GM18909 (cell line): ENCODE measurements around the gene KICS2.

Experiments used
- ATAC-seq: cut with Tn5 transposase; IDR thresholded peaks from one replicate; pipeline ENCODE4 v1.9.1; 2021; ENCODE audit warnings: mild to moderate bottlenecking; ENCODE audit not compliant: unreplicated experiment, poor library complexity

The KICS2 gene

DNA sequence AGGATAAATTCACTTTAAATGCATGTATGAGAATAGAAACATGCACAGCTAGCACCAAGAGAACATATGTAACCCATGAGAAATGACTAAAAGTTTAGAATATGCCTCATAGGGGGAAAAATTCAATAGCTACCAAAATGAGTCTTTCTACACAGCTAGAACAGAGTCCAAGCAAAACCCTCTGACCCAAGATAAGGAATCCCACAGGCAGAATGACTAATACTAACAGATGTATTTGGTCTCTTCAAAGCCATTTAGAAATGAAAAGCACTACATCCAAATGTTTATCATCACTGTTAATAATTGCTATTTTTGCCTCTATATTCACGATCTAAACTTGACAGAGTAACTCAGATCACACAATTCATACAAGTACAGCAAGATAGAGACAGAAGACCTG is 44.0 kb downstream of the KICS2 start:
- no peak for ATAC-seq

- ATAC-seq = no peak
These were observed 45.1 kb downstream of the KICS2 start for GRCh38 chr12:64177001-64177400.

GRCh38 chr12:64175254-64175945 is 46.7 kb downstream of the KICS2 start:
- ATAC-seq = no peak

DNA sequence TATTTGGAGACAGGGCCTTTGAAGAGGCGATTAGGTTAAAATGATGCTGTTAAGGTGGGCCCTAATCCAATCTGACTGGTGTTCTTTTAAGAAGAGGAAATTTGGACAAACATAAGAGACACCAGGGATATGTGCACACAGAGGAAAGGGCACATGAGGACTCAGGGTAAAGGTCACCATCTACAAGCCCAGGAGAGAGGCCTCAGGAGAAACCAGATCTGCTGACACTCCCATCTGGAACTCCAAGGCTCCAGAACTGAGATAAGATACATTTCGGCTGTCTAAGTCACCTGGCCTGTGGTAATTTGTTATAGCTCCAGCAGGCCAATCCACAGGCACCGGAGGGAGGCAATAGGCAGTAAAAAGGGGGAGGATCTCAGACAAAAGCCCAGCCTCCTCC is 48.6 kb downstream of the KICS2 start:
- no peak for ATAC-seq
